DOHH2 (cell line): Measurements from ENCODE around the gene ZC3H14.

Experiments used
- H3F3A ChIP-seq: fragments of 200-600 bp; sonication (generic), shearing (Covaris generic); 2 replicates; pipeline ENCODE4 v1.6.0; 2016; ENCODE audit warnings: antibody characterized with exemption, mild to moderate bottlenecking; ENCODE audit not compliant: control insufficient read depth, insufficient read depth
- H3K27ac ChIP-seq: fragments of 200-600 bp; sonication (generic); 2 replicates; pipeline ENCODE4 v1.5.1; 2014; ENCODE audit warnings: low read depth, mild to moderate bottlenecking, low read length, moderate library complexity
- H3K27me3 ChIP-seq: fragments of 200-600 bp; sonication (generic); 2 replicates; pipeline ENCODE4 v1.6.1; 2014; ENCODE audit warnings: mild to moderate bottlenecking, low read length, mixed read lengths; ENCODE audit not compliant: control insufficient read depth
- H3K36me3 ChIP-seq: fragments of 200-600 bp; sonication (generic); 2 replicates; pipeline ENCODE4 v1.6.1; 2014; ENCODE audit warnings: mild to moderate bottlenecking, low read length, moderate library complexity, mixed read lengths; ENCODE audit not compliant: control insufficient read depth
- H3K4me1 ChIP-seq: fragments of 200-600 bp; sonication (generic); 2 replicates; pipeline ENCODE4 v1.6.1; 2014; ENCODE audit warnings: mild to moderate bottlenecking, low read length, mixed read lengths; ENCODE audit not compliant: control insufficient read depth
- H3K4me2 ChIP-seq: fragments of 200-600 bp; sonication (generic); 2 replicates; pipeline ENCODE4 v1.6.0; 2014; ENCODE audit warnings: mild to moderate bottlenecking, low read length, moderate library complexity
- H3K4me3 ChIP-seq: fragments of 200-600 bp; sonication (generic); 2 replicates; pipeline ENCODE4 v1.5.1; 2014; ENCODE audit warnings: mild to moderate bottlenecking, low read length, mixed read lengths
- H3K79me2 ChIP-seq: fragments of 200-600 bp; sonication (generic); 2 replicates; pipeline ENCODE4 v1.6.1; 2014; ENCODE audit warnings: mild to moderate bottlenecking, low read length, mixed read lengths; ENCODE audit not compliant: control insufficient read depth
- H3K9me2 ChIP-seq: fragments of 200-600 bp; sonication (generic); replicated peaks from 2 replicates; pipeline ENCODE4 v1.6.1; 2014; ENCODE audit warnings: mild to moderate bottlenecking, low read length, mixed read lengths; ENCODE audit not compliant: control insufficient read depth
- H3K9me3 ChIP-seq: fragments of 200-600 bp; sonication (generic); 2 replicates; pipeline ENCODE4 v1.6.1; 2014; ENCODE audit warnings: antibody characterized with exemption, low read length, mixed read lengths; ENCODE audit not compliant: control insufficient read depth, insufficient read depth
- H4K20me1 ChIP-seq: fragments of 200-600 bp; sonication (generic); 2 replicates; pipeline ENCODE4 v1.6.0; 2014; ENCODE audit warnings: low read depth, mild to moderate bottlenecking, antibody characterized with exemption, low read length, moderate library complexity; ENCODE audit not compliant: control insufficient read depth, insufficient read depth
- CTCF ChIP-seq: fragments of 200-600 bp; sonication (generic); IDR thresholded peaks from one replicate; pipeline ENCODE4 v1.5.1; 2014; ENCODE audit warnings: antibody characterized with exemption, mild to moderate bottlenecking, low read depth, low read length; ENCODE audit not compliant: poor library complexity, severe bottlenecking
- EZH2phosphoT487 ChIP-seq: fragments of 200-600 bp; sonication (generic); IDR thresholded peaks from 2 replicates; pipeline ENCODE4 v1.6.1; 2017; ENCODE audit warnings: borderline replicate concordance, mild to moderate bottlenecking, antibody characterized with exemption, low read length, moderate library complexity, mixed read lengths

ZC3H14 gene

GRCh38 chr14:88616697-88617096, 53.9 kb downstream of the ZC3H14 start:
- Histone ChIP-seq H3F3A (no peaks in the 10 kb centered on the region), H3K4me3 (no peak overlapping the region), H3K27me3 (no peaks in the 10 kb centered on the region), H3K4me1 (no peaks in the 10 kb centered on the region), H3K79me2 (no peaks in the 10 kb centered on the region), H3K36me3 (peaks cover 26% of the 10 kb centered on the region), H3K9me2 (no peaks in the 10 kb centered on the region), H3K4me2 (no peak overlapping the region), H3K27ac (no peak overlapping the region), H4K20me1 (no peaks in the 10 kb centered on the region), H3K9me3 (no peaks in the 10 kb centered on the region)
- TF ChIP-seq EZH2phosphoT487 (no peak), CTCF (no peak)

- TF ChIP-seq EZH2phosphoT487 (no peak), CTCF (no peak)
- Histone ChIP-seq H3K4me3 (no peak overlapping the region), H3K79me2 (no peaks in the 10 kb centered on the region), H3K4me1 (no peaks in the 10 kb centered on the region), H4K20me1 (no peaks in the 10 kb centered on the region), H3K9me3 (no peaks in the 10 kb centered on the region), H3K9me2 (no peaks in the 10 kb centered on the region), H3F3A (no peaks in the 10 kb centered on the region), H3K36me3 (peaks cover 19% of the 10 kb centered on the region), H3K4me2 (no peak overlapping the region), H3K27me3 (no peaks in the 10 kb centered on the region), H3K27ac (no peak overlapping the region)
Measured at GRCh38 chr14:88617479-88617878, 54.6 kb downstream of the ZC3H14 start.

- no peak overlapping the region for H3K4me2 ChIP-seq
- H3K27me3 ChIP-seq = no peaks in the 10 kb centered on the region
- H3K27ac ChIP-seq = no peak overlapping the region
- no peaks in the 10 kb centered on the region for H3K4me1 ChIP-seq
- H3K9me3 ChIP-seq = no peaks in the 10 kb centered on the region
- no peaks in the 10 kb centered on the region for H3F3A ChIP-seq
- TF ChIP-seq EZH2phosphoT487 (no peak), CTCF (no peak)
- no peak overlapping the region for H3K4me3 ChIP-seq
- H3K79me2 ChIP-seq = no peaks in the 10 kb centered on the region
- H3K36me3 ChIP-seq = peaks cover 14% of the 10 kb centered on the region
- no peaks in the 10 kb centered on the region for H3K9me2 ChIP-seq
- no peaks in the 10 kb centered on the region for H4K20me1 ChIP-seq
Measured at GRCh38 chr14:88618476-88618875, 55.6 kb downstream of the ZC3H14 start.

GRCh38 chr14:88621100-88621499, 58.3 kb downstream of the ZC3H14 start:
- Histone ChIP-seq H3K27me3 (no peaks in the 10 kb centered on the region), H3K79me2 (no peaks in the 10 kb centered on the region), H4K20me1 (no peaks in the 10 kb centered on the region), H3F3A (no peaks in the 10 kb centered on the region), H3K4me2 (no peak overlapping the region), H3K4me3 (no peak overlapping the region), H3K27ac (no peak overlapping the region), H3K36me3 (peaks cover 3% of the 10 kb centered on the region; the same call in 1 of the 2 replicates), H3K9me2 (no peaks in the 10 kb centered on the region), H3K4me1 (no peaks in the 10 kb centered on the region), H3K9me3 (no peaks in the 10 kb centered on the region)
- TF ChIP-seq EZH2phosphoT487 (no peak), CTCF (no peak)
